IMR-90 (cell line): ENCODE data around the gene RBP5. TPM values are rescaled to one million over a fixed set of nuclear protein-coding genes. Genes with fewer than 3 reads are reported as not detected.
"Not testable (repeated sequence)": the region's sequence is repeated elsewhere in the genome, so short reads cannot be mapped to it uniquely, and the experiment has no call there.

Experiments used
- ATAC-seq: fragments of 200-7000 bp; cut with Tn5 transposase; 2 replicates; pipeline ENCODE4 v1.9.1; 2020; ENCODE audit warnings: low read depth, mild to moderate bottlenecking, moderate library complexity
- BruUV-seq: library from RNA; stranded (reverse); fragments of 400-500 nt; replicated peaks from 2 replicates; lab custom pipeline; 2021; lab: Mats Ljungman, UMichigan
- CTCF ChIA-PET: fragments of 300-600 bp; formaldehyde crosslinking; extraction: SDS; loops from one replicate; lab custom pipeline; 2021; ENCODE audit warnings: antibody characterized with exemption; lab: Yijun Ruan, JAX
- POLR2A ChIA-PET: fragments of 300-600 bp; sonication (Branson Sonifier 250); formaldehyde crosslinking; loops from one replicate; lab custom pipeline; 2022; ENCODE audit warnings: antibody characterized with exemption; ENCODE audit not compliant: unreplicated experiment; lab: Charles Lee
- DNase-seq: peaks from one replicate; pipeline ENCODE4 v3.0.0; 2013
- H2AFZ ChIP-seq: replicated peaks from 2 replicates; pipeline ENCODE3; 2013; ENCODE audit warnings: low read length, mild to moderate bottlenecking; ENCODE audit not compliant: poor library complexity
- H2AK5ac ChIP-seq: 2 replicates; pipeline ENCODE4 v1.6.1; 2013; ENCODE audit warnings: low read depth, low read length, inconsistent platforms
- H2AK9ac ChIP-seq: replicated peaks from 2 replicates; pipeline ENCODE3; 2013; ENCODE audit warnings: mild to moderate bottlenecking, low read depth, low read length, moderate library complexity; ENCODE audit not compliant: poor library complexity
- H2BK120ac ChIP-seq: 2 replicates; pipeline ENCODE4 v1.6.1; 2013; ENCODE audit warnings: low read depth, low read length, inconsistent platforms
- H2BK15ac ChIP-seq: 3 replicates; pipeline ENCODE4 v1.6.1; 2013; ENCODE audit warnings: low read depth, low read length, inconsistent platforms
- H2BK20ac ChIP-seq: 2 replicates; pipeline ENCODE4 v1.6.1; 2013; ENCODE audit warnings: low read depth, mild to moderate bottlenecking, inconsistent platforms, low read length, moderate library complexity
- H2BK5ac ChIP-seq: 2 replicates; pipeline ENCODE4 v1.6.1; 2013; ENCODE audit warnings: mild to moderate bottlenecking, low read depth, low read length, inconsistent platforms; ENCODE audit not compliant: poor library complexity, severe bottlenecking
- H3K14ac ChIP-seq: replicated peaks from 2 replicates; pipeline ENCODE4 v1.6.1; 2013; ENCODE audit warnings: low read depth, low read length, inconsistent platforms
- H3K18ac ChIP-seq: 2 replicates; pipeline ENCODE4 v1.6.1; 2013; ENCODE audit warnings: low read depth, low read length, control low read depth
- H3K23ac ChIP-seq: 2 replicates; pipeline ENCODE4 v1.6.1; 2013; ENCODE audit warnings: low read depth, low read length, inconsistent platforms
- H3K27ac ChIP-seq: 2 replicates; pipeline ENCODE4 v1.5.1; 2013; ENCODE audit warnings: mild to moderate bottlenecking, control low read depth, low read length; ENCODE audit not compliant: insufficient read depth
- H3K27me3 ChIP-seq: 2 replicates; pipeline ENCODE4 v1.6.1; 2013; ENCODE audit warnings: low read length; ENCODE audit not compliant: control insufficient read depth, insufficient read depth
- H3K36me3 ChIP-seq: 2 replicates; pipeline ENCODE4 v1.6.1; 2013; ENCODE audit warnings: low read length, mixed read lengths; ENCODE audit not compliant: control insufficient read depth, insufficient read depth
- H3K4ac ChIP-seq: 2 replicates; pipeline ENCODE4 v1.6.1; 2013; ENCODE audit warnings: low read depth, low read length, inconsistent platforms
- H3K4me1 ChIP-seq: 2 replicates; pipeline ENCODE4 v1.6.1; 2013; ENCODE audit warnings: low read length, mixed read lengths; ENCODE audit not compliant: control insufficient read depth, insufficient read depth
- H3K4me2 ChIP-seq: 2 replicates; pipeline ENCODE4 v1.6.1; 2013; ENCODE audit warnings: low read depth, mild to moderate bottlenecking, control low read depth, low read length, moderate library complexity
- H3K4me3 ChIP-seq: 2 replicates; pipeline ENCODE4 v1.5.1; 2013; ENCODE audit warnings: low read depth, mild to moderate bottlenecking, control low read depth, low read length, moderate library complexity; ENCODE audit not compliant: insufficient read depth
- H3K56ac ChIP-seq: 2 replicates; pipeline ENCODE4 v1.6.1; 2013; ENCODE audit warnings: low read length, inconsistent platforms; ENCODE audit not compliant: insufficient read depth; ENCODE audit errors: extremely low read depth
- H3K79me1 ChIP-seq, 2 experiments: 2 replicates each; pipeline ENCODE4 v1.6.1; 2013; ENCODE audit warnings: low read length in 2 of 2, inconsistent platforms in 1 of 2, low read depth in 1 of 2
- H3K9ac ChIP-seq: 2 replicates; pipeline ENCODE4 v1.6.1; 2013; ENCODE audit warnings: low read depth, low read length, control low read depth
- H3K9me1 ChIP-seq: 2 replicates; pipeline ENCODE4 v1.6.1; 2013; ENCODE audit warnings: low read length, inconsistent platforms; ENCODE audit not compliant: insufficient read depth
- H3K9me3 ChIP-seq: 2 replicates; pipeline ENCODE4 v1.6.1; 2013; ENCODE audit warnings: low read length; ENCODE audit not compliant: control insufficient read depth, insufficient read depth
- H4K20me1 ChIP-seq: 2 replicates; pipeline ENCODE4 v1.6.1; 2013; ENCODE audit warnings: low read length, inconsistent platforms; ENCODE audit not compliant: insufficient read depth
- H4K5ac ChIP-seq: 2 replicates; pipeline ENCODE4 v1.6.1; 2013; ENCODE audit warnings: mild to moderate bottlenecking, low read depth, low read length, control low read depth
- H4K8ac ChIP-seq, 2 experiments: 2 replicates each; pipeline ENCODE4 v1.6.1; 2013; ENCODE audit warnings: low read depth in 2 of 2, low read length in 2 of 2, control low read depth in 1 of 2, inconsistent platforms in 1 of 2
- H4K91ac ChIP-seq: 2 replicates; pipeline ENCODE4 v1.6.1; 2013; ENCODE audit warnings: low read depth, low read length, inconsistent platforms; ENCODE audit not compliant: insufficient read depth
- CEBPB ChIP-seq: IDR thresholded peaks from 2 replicates; pipeline ENCODE4 v1.6.1; 2012; ENCODE audit warnings: low read depth, low read length, improper control_type of control experiment
- MAFK ChIP-seq: IDR thresholded peaks from 2 replicates; pipeline ENCODE4 v1.6.1; 2012; ENCODE audit warnings: low read depth, low read length, improper control_type of control experiment
- WGBS, 2 experiments: methylation state at CpG; one replicate each; pipeline versions ENCODE4 v1.1.5 to v1.1.7; 2013; ENCODE audit warnings: missing lambda C conversion rate in 2 of 2; ENCODE audit not compliant: insufficient read length in 1 of 2; ENCODE audit errors: extremely low coverage in 2 of 2; 5-methylcytosine and 5-hydroxymethylcytosine counted together
- dilution Hi-C: fragments of 300-500 bp; cut with HindIII; formaldehyde crosslinking; loops from one replicate; pipeline ENCODE4 v1.14.3; 2018; ENCODE audit warnings: low sequenced_read_pairs; ENCODE audit not compliant: unreplicated experiment
- in situ Hi-C: fragments of 300-500 bp; cut with MboI; formaldehyde crosslinking; loops from 3 replicates; pipeline ENCODE4 v1.14.3; 2019; ENCODE audit warnings: low sequenced_read_pairs, inconsistent platforms, mixed read lengths
- intact Hi-C: fragments of 100-400 bp; cut with micrococcal nuclease; formaldehyde crosslinking; loops from 2 replicates; pipeline ENCODE4 v1.10.0; 2022
- polyA plus RNA-seq, 3 experiments: library from polyadenylated mRNA; depleted of rRNA; stranded (reverse); fragments of >200 nt; gene quantifications; 2 replicates each; pipeline ENCODE4 v1.2.3, GENCODE V29; 2012; ENCODE audit warnings: low replicate concordance in 1 of 3
- total RNA-seq: library from RNA; depleted of rRNA; stranded (reverse); fragments of >200 nt; gene quantifications from 2 replicates; pipeline ENCODE4 v1.2.3, GENCODE V29; 2012

RBP5 gene
- total and polyA plus RNA-seq, 2 of the 4 experiments (the other 2 are of a cell fraction) = 0.15 TPM; not detected in 1

- ATAC-seq = no peak
- intact Hi-C loops = no loop called here
- BruUV-seq = no TSS peak
Observed at GRCh38 chr12:7107636-7108002, 21.1 kb downstream of the RBP5 start.

GRCh38 chr12:7107181-7107580 lies 21.5 kb downstream of the RBP5 start:
- peaks cover 31 to 60% of the 10 kb centered on the region in 2 experiments for H3K79me1 ChIP-seq
- H2AK5ac ChIP-seq, H3K27me3 ChIP-seq, dilution Hi-C loops, H2AK9ac ChIP-seq, H3K14ac ChIP-seq, H3K4me2 ChIP-seq, BruUV-seq, H2BK5ac ChIP-seq, H4K91ac ChIP-seq, H2BK20ac ChIP-seq, ATAC-seq, DNase-seq, H3K9me3 ChIP-seq, intact Hi-C loops, H2BK120ac ChIP-seq, H3K4me3 ChIP-seq, H3K56ac ChIP-seq, H3K18ac ChIP-seq, H3K9ac ChIP-seq, H2AFZ ChIP-seq, in situ Hi-C loops, H4K8ac ChIP-seq, H4K20me1 ChIP-seq, H3K23ac ChIP-seq, H2BK15ac ChIP-seq, H3K27ac ChIP-seq, H3K4ac ChIP-seq, H4K5ac ChIP-seq, H3K4me1 ChIP-seq, H3K9me1 ChIP-seq, POLR2A ChIA-PET: not testable (repeated sequence)
- WGBS, 2 experiments = 80% methylated on average over 1 of the region's 5 CpGs; no CpG with 5 or more reads in 1 of the 2 experiments
- CTCF ChIA-PET = interaction anchor here (0.6 to 2.1 kb wide), 4 partner anchors 13 to 870 kb away, joined by 3 to 9 read pairs (median 3); partner anchors contain the start of gene C1S
- peaks cover 14% of the 10 kb centered on the region for H3K36me3 ChIP-seq

More at GRCh38 chr12:7107636-7108002, 21.1 kb downstream of the RBP5 start:
- peak overlapping the region; percentile 96 for H3K9ac ChIP-seq
- H3K4me1 ChIP-seq = peaks cover 5% of the 10 kb centered on the region; the same call in 1 of the 2 replicates
- peak overlapping the region; percentile 98 for H2AFZ ChIP-seq
- DNase-seq = no peak
- WGBS, 2 experiments = 60% methylated on average over 1 of the region's 3 CpGs; no CpG with 5 or more reads in 1 of the 2 experiments
- H4K91ac ChIP-seq = peak overlapping the region; percentile 67; the same call in 1 of the 2 replicates
- H2BK15ac ChIP-seq = no peak overlapping the region
- peak overlapping the region; percentile 100 for H2AK9ac ChIP-seq
- H3K9me3 ChIP-seq = no peaks in the 10 kb centered on the region
- ChIA-PET POLR2A (no interaction called here), CTCF (interaction anchor here (1.0 to 2.1 kb wide), 3 partner anchors 15 to 183 kb away, joined by 3 to 9 read pairs (median 4); partner anchors contain the start of gene C1S)
- H4K5ac ChIP-seq = peak overlapping the region; percentile 91
- peak overlapping the region; percentile 97 for H3K27ac ChIP-seq
- H2BK20ac ChIP-seq = 0 out of 2 replicates have a peak overlapping the region, but pooled peaks have one; percentile 14
- peaks cover 10% of the 10 kb centered on the region for H3K36me3 ChIP-seq
- TF ChIP-seq CEBPB = peak; percentile 29; the same call in 1 of the 2 replicates
- TF ChIP-seq MAFK = no peak
- H3K18ac ChIP-seq = no peak overlapping the region
- peak overlapping the region; percentile 94; the same call in 1 of the 2 replicates for H2BK120ac ChIP-seq
- H2BK5ac ChIP-seq = peak overlapping the region; percentile 97
- peak overlapping the region; percentile 99 for H3K23ac ChIP-seq
- peak overlapping the region; percentile 97 to 100; a peak in 3 of 4 replicates for H4K8ac ChIP-seq
- dilution Hi-C loops (no loop called here), in situ Hi-C loops (no loop called here)
- peak overlapping the region; percentile 96 for H3K4me2 ChIP-seq
- peak overlapping the region; percentile 71; the same call in 1 of the 2 replicates for H2AK5ac ChIP-seq
- peak overlapping the region; percentile 66 for H3K4me3 ChIP-seq
- peak overlapping the region; percentile 100 for H3K4ac ChIP-seq
- H3K14ac ChIP-seq = peak overlapping the region; percentile 100; the same call in 1 of the 2 replicates
- H3K79me1 ChIP-seq = peaks cover 27 to 55% of the 10 kb centered on the region in 2 experiments
- H4K20me1 ChIP-seq = no peaks in the 10 kb centered on the region; the same call in none of the 2 replicates
- no peaks in the 10 kb centered on the region for H3K27me3 ChIP-seq
- H3K56ac ChIP-seq = peak overlapping the region; percentile 94; the same call in 1 of the 2 replicates
- H3K9me1 ChIP-seq = peaks cover 4% of the 10 kb centered on the region; the same call in 1 of the 2 replicates
